Keratinocyte (primary cell): ENCODE measurements around the gene SERPINB1. TPM values are rescaled to one million over a fixed set of nuclear protein-coding genes. Genes with fewer than 3 reads are reported as not detected.

ENCODE experiments used
- DNase-seq: peaks from one replicate; pipeline ENCODE4 v3.0.0-alpha.2; 2011; ENCODE audit warnings: low read depth, missing footprints, low spot score
- FAIRE-seq: peaks from 2 replicates; lab custom pipeline; 2011; peaks lifted over from hg19 to GRCh38; lab: Jason Lieb, UNC
- H2AFZ ChIP-seq: 2 replicates; pipeline ENCODE4 v1.6.0; 2012; ENCODE audit warnings: low read length, control low read depth, inconsistent platforms; ENCODE audit not compliant: control insufficient read depth
- H3K27ac ChIP-seq: 2 replicates; pipeline ENCODE4 v1.5.1; 2011; ENCODE audit warnings: low read length; ENCODE audit not compliant: control insufficient read depth, insufficient read depth
- H3K27me3 ChIP-seq: 3 replicates; pipeline ENCODE4 v1.6.0; 2011; ENCODE audit warnings: low read length; ENCODE audit not compliant: control insufficient read depth, insufficient read depth; ENCODE audit errors: extremely low read depth
- H3K36me3 ChIP-seq, 2 experiments: 2 replicates in 1 of 2; 3 replicates in 1 of 2; pipeline ENCODE4 v1.5.1; 2011; ENCODE audit warnings: low read length in 2 of 2, mild to moderate bottlenecking in 1 of 2; ENCODE audit not compliant: control insufficient read depth in 2 of 2, insufficient read depth in 2 of 2; ENCODE audit errors: extremely low read depth in 1 of 2
- H3K4me1 ChIP-seq: 3 replicates; pipeline ENCODE4 v1.5.1; 2011; ENCODE audit warnings: low read length; ENCODE audit not compliant: control insufficient read depth, insufficient read depth; ENCODE audit errors: extremely low read depth
- H3K4me2 ChIP-seq: 3 replicates; pipeline ENCODE4 v1.6.0; 2011; ENCODE audit warnings: low read depth, low read length; ENCODE audit not compliant: control insufficient read depth, insufficient read depth; ENCODE audit errors: extremely low read depth
- H3K4me3 ChIP-seq, 3 experiments: fragments of 200-600 bp in 1 of 3; sonication (generic) in 1 of 3; 2 replicates in 2 of 3; 3 replicates in 1 of 3; pipeline ENCODE4 v1.5.1; 2011 to 2016; ENCODE audit warnings: low read length in 3 of 3, mild to moderate bottlenecking in 3 of 3, control low read depth in 2 of 3, inconsistent platforms in 1 of 3, low read depth in 1 of 3, mixed read lengths in 1 of 3, mixed run types in 1 of 3, moderate library complexity in 1 of 3; ENCODE audit not compliant: control insufficient read depth in 2 of 3, insufficient read depth in 2 of 3; ENCODE audit errors: extremely low read depth in 1 of 3
- H3K79me2 ChIP-seq: 2 replicates; pipeline ENCODE4 v1.6.0; 2012; ENCODE audit warnings: low read length; ENCODE audit not compliant: control insufficient read depth, insufficient read depth
- H3K9ac ChIP-seq: 3 replicates; pipeline ENCODE4 v1.6.0; 2011; ENCODE audit warnings: low read length; ENCODE audit not compliant: control insufficient read depth, insufficient read depth; ENCODE audit errors: extremely low read depth
- H3K9me1 ChIP-seq: 3 replicates; pipeline ENCODE4 v1.6.0; 2011; ENCODE audit warnings: low read length; ENCODE audit not compliant: control insufficient read depth, insufficient read depth; ENCODE audit errors: extremely low read depth
- H3K9me3 ChIP-seq: 2 replicates; pipeline ENCODE4 v1.5.1; 2012; ENCODE audit warnings: low read depth, low read length; ENCODE audit not compliant: control insufficient read depth
- H4K20me1 ChIP-seq: 3 replicates; pipeline ENCODE4 v1.6.0; 2011; ENCODE audit warnings: low read length; ENCODE audit not compliant: control insufficient read depth, insufficient read depth; ENCODE audit errors: extremely low read depth
- EZH2 ChIP-seq: IDR thresholded peaks from one replicate; pipeline ENCODE4 v1.6.1; 2012; ENCODE audit warnings: inconsistent platforms, mild to moderate bottlenecking, low read length, moderate library complexity
- dilution Hi-C: fragments of 300-500 bp; cut with MboI; formaldehyde crosslinking; loops from one replicate; pipeline ENCODE4 v1.7.0; 2020; ENCODE audit warnings: low sequenced_read_pairs; ENCODE audit not compliant: extremely low pct_ligation_motif_present
- polyA plus RNA-seq, 5 experiments: library from polyadenylated mRNA; depleted of rRNA in 3 of 5; stranded (reverse) in 3 of 5; stranded (forward) in 1 of 5; unstranded in 1 of 5; fragments of >200 nt; gene quantifications; 1 replicate in 1 of 5; 2 replicates in 3 of 5; 3 replicates in 1 of 5; pipeline versions ENCODE4 v1.2.1 to v1.2.3, GENCODE V29; 2011 to 2012; ENCODE audit warnings: missing spikeins in 2 of 5, low read depth in 1 of 5, low replicate concordance in 1 of 5
- TF ChIP-seq, protein P1 (sequence below), 3 experiments: IDR thresholded peaks in 1 of 3; conservative IDR thresholded peaks in 1 of 3; optimal IDR thresholded peaks in 1 of 3; 2 replicates in 2 of 3; 3 replicates in 1 of 3; pipeline versions ENCODE3 to v1.5.1; 2011; ENCODE audit warnings: low read length in 3 of 3, mild to moderate bottlenecking in 3 of 3, moderate library complexity in 2 of 3, control low read depth in 1 of 3, inconsistent platforms in 1 of 3; ENCODE audit not compliant: insufficient read depth in 2 of 3; ENCODE audit errors: extremely low read depth in 1 of 3

SERPINB1 gene
- polyA plus RNA-seq, 1 donor (not counting 4 experiments of a cell fraction or from before 2014, with no cell fraction given): 71.9 TPM

DNA sequence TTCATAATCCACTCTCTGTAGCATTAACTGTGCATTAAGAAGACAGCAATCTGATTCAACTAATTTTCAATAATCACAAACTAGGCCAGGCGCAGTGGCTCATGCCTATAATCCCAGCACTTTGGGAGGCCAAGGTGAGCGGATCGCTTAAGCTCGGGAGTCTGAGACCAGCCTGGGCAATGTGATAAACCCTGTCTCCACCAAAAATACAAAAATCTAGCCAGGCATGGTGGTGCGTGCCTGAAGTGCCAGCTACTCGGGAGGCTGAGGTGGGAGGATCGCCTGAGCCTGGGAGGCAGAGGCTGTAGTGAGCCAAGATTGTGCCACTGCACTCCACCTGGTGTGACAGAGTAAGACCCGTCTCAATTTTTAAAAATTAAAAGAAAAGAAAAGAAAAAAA is 32.0 kb upstream of the SERPINB1 start:
- H3K9me3 ChIP-seq: no peaks in the 10 kb centered on the region
- TF ChIP-seq, protein P1, sequence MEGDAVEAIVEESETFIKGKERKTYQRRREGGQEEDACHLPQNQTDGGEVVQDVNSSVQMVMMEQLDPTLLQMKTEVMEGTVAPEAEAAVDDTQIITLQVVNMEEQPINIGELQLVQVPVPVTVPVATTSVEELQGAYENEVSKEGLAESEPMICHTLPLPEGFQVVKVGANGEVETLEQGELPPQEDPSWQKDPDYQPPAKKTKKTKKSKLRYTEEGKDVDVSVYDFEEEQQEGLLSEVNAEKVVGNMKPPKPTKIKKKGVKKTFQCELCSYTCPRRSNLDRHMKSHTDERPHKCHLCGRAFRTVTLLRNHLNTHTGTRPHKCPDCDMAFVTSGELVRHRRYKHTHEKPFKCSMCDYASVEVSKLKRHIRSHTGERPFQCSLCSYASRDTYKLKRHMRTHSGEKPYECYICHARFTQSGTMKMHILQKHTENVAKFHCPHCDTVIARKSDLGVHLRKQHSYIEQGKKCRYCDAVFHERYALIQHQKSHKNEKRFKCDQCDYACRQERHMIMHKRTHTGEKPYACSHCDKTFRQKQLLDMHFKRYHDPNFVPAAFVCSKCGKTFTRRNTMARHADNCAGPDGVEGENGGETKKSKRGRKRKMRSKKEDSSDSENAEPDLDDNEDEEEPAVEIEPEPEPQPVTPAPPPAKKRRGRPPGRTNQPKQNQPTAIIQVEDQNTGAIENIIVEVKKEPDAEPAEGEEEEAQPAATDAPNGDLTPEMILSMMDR (optimal IDR thresholded peaks at IDR 0.05 in 1 of 3, IDR thresholded peaks at IDR 0.05 in 1 of 3, conservative IDR thresholded peaks at IDR 0.05 in 1 of 3; ENCODE audit: extremely low read depth in 1 of 3, insufficient read depth in 2 of 3, low read length in 3 of 3): no peak
- no peak for TF ChIP-seq EZH2
- no peaks in the 10 kb centered on the region for H3K79me2 ChIP-seq
- H2AFZ ChIP-seq: no peak overlapping the region
- H3K9ac ChIP-seq: no peak overlapping the region
- H3K36me3 ChIP-seq: no peaks in the 10 kb centered on the region
- H3K4me2 ChIP-seq: no peak overlapping the region
- H4K20me1 ChIP-seq: no peaks in the 10 kb centered on the region
- no peaks in the 10 kb centered on the region for H3K9me1 ChIP-seq
- dilution Hi-C loops: no loop called here
- no peak overlapping the region for H3K4me3 ChIP-seq
- DNase-seq (no peak), FAIRE-seq (no peak)
- peaks cover 3% of the 10 kb centered on the region for H3K27me3 ChIP-seq
- no peak overlapping the region for H3K27ac ChIP-seq
- H3K4me1 ChIP-seq: peaks cover 16% of the 10 kb centered on the region

GRCh38 chr6:2872423-2873358 is 31.0 kb upstream of the SERPINB1 start:
- no peaks in the 10 kb centered on the region for H4K20me1 ChIP-seq
- FAIRE-seq (no peak), DNase-seq (no peak)
- TF ChIP-seq, protein P1 (optimal IDR thresholded peaks at IDR 0.05 in 1 of 3, IDR thresholded peaks at IDR 0.05 in 1 of 3, conservative IDR thresholded peaks at IDR 0.05 in 1 of 3; ENCODE audit: extremely low read depth in 1 of 3, insufficient read depth in 2 of 3, low read length in 3 of 3): no peak
- H3K9me1 ChIP-seq: no peaks in the 10 kb centered on the region
- H3K9me3 ChIP-seq: no peaks in the 10 kb centered on the region
- dilution Hi-C loops: no loop called here
- no peak overlapping the region for H3K4me3 ChIP-seq
- H3K4me2 ChIP-seq: no peak overlapping the region
- no peaks in the 10 kb centered on the region for H3K36me3 ChIP-seq
- no peak overlapping the region for H3K9ac ChIP-seq
- H3K27me3 ChIP-seq: peaks cover 3% of the 10 kb centered on the region
- H3K27ac ChIP-seq: no peak overlapping the region
- H2AFZ ChIP-seq: no peak overlapping the region
- peaks cover 16% of the 10 kb centered on the region for H3K4me1 ChIP-seq
- H3K79me2 ChIP-seq: no peaks in the 10 kb centered on the region
